CD14-positive monocyte (primary cell): ENCODE measurements around the gene PRICKLE4. TPM values are rescaled to one million over a fixed set of nuclear protein-coding genes. Genes with fewer than 3 reads are reported as not detected.

Source experiments
- DNase-seq, 3 donors: peaks; one replicate each; pipeline ENCODE4 v3.0.0-alpha.2; 2011 to 2022
- H2AFZ ChIP-seq: 2 replicates; pipeline ENCODE4 v1.6.0; 2012; ENCODE audit warnings: mild to moderate bottlenecking, low read depth, low read length, inconsistent platforms; ENCODE audit not compliant: insufficient read depth, poor library complexity, severe bottlenecking
- H3K27ac ChIP-seq, 2 donors: 1 replicate in 1 of 2; 2 replicates in 1 of 2; pipeline ENCODE4 v1.5.1; 2012 to 2013; ENCODE audit warnings: low read length in 2 of 2, control low read depth in 1 of 2, inconsistent platforms in 1 of 2, low read depth in 1 of 2, mild to moderate bottlenecking in 1 of 2
- H3K27me3 ChIP-seq, 2 donors: one replicate each; pipeline versions ENCODE4 v1.6.0 to v1.6.1; 2011 to 2013; ENCODE audit warnings: low read length in 2 of 2; ENCODE audit not compliant: control insufficient read depth in 2 of 2, insufficient read depth in 2 of 2
- H3K36me3 ChIP-seq, 2 donors: replicated peaks in 1 of 2; 1 replicate in 1 of 2; 2 replicates in 1 of 2; pipeline versions ENCODE4 v1.5.1 to v1.6.1; 2012 to 2013; ENCODE audit warnings: low read length in 2 of 2, control low read depth in 1 of 2, inconsistent platforms in 1 of 2, mild to moderate bottlenecking in 1 of 2; ENCODE audit not compliant: insufficient read depth in 2 of 2, control insufficient read depth in 1 of 2
- H3K4me1 ChIP-seq, 2 donors: 1 replicate in 1 of 2; 2 replicates in 1 of 2; pipeline versions ENCODE4 v1.5.1 to v1.6.1; 2012 to 2013; ENCODE audit warnings: low read length in 2 of 2, control low read depth in 1 of 2, inconsistent platforms in 1 of 2, mild to moderate bottlenecking in 1 of 2, moderate library complexity in 1 of 2; ENCODE audit not compliant: insufficient read depth in 2 of 2, control insufficient read depth in 1 of 2
- H3K4me2 ChIP-seq: replicated peaks from 2 replicates; pipeline ENCODE3; 2012; ENCODE audit warnings: low read length, moderate library complexity, mild to moderate bottlenecking; ENCODE audit not compliant: poor library complexity, severe bottlenecking; ENCODE audit errors: extremely low read depth
- H3K4me3 ChIP-seq, 3 experiments: fragments of 200-600 bp in 1 of 3; sonication (generic) in 1 of 3; replicated peaks in 1 of 3; 1 replicate in 2 of 3; 2 replicates in 1 of 3; pipeline ENCODE4 v1.5.1; 2011 to 2013; ENCODE audit warnings: low read length in 3 of 3, mild to moderate bottlenecking in 3 of 3, control low read depth in 2 of 3, low read depth in 2 of 3, inconsistent platforms in 1 of 3, moderate library complexity in 1 of 3
- H3K79me2 ChIP-seq: 2 replicates; pipeline ENCODE4 v1.6.0; 2012; ENCODE audit warnings: mild to moderate bottlenecking, control low read depth, inconsistent platforms, low read length, moderate library complexity; ENCODE audit not compliant: insufficient read depth
- H3K9ac ChIP-seq: 2 replicates; pipeline ENCODE4 v1.6.0; 2017; ENCODE audit warnings: low read length, mild to moderate bottlenecking; ENCODE audit not compliant: insufficient read depth, poor library complexity, severe bottlenecking
- H3K9me3 ChIP-seq, 2 donors: replicated peaks in 1 of 2; 1 replicate in 1 of 2; 2 replicates in 1 of 2; pipeline versions ENCODE4 v1.5.1 to v1.6.1; 2012 to 2013; ENCODE audit warnings: low read length in 2 of 2, control low read depth in 1 of 2; ENCODE audit not compliant: control insufficient read depth in 1 of 2, insufficient read depth in 1 of 2
- H4K20me1 ChIP-seq: 2 replicates; pipeline ENCODE4 v1.6.0; 2012; ENCODE audit warnings: mild to moderate bottlenecking, low read length, control low read depth, moderate library complexity; ENCODE audit not compliant: insufficient read depth
- H3K27ac Mint-ChIP-seq, 7 donors: one replicate each; pipeline ENCODE4 v1.8.0; 2020; ENCODE audit warnings: mild to moderate bottlenecking in 7 of 7, mixed read lengths in 7 of 7, moderate library complexity in 6 of 7, inconsistent platforms in 2 of 7
- H3K27me3 Mint-ChIP-seq, 3 donors: one replicate each; pipeline ENCODE4 v1.8.0; 2021 to 2022; ENCODE audit warnings: low read depth in 3 of 3, mild to moderate bottlenecking in 3 of 3, mixed read lengths in 3 of 3, moderate library complexity in 3 of 3, inconsistent platforms in 1 of 3
- H3K36me3 Mint-ChIP-seq, 2 donors: one replicate each; pipeline ENCODE4 v1.8.0; 2020; ENCODE audit warnings: mixed read lengths in 2 of 2, inconsistent platforms in 1 of 2, mild to moderate bottlenecking in 1 of 2
- H3K4me1 Mint-ChIP-seq: one replicate; pipeline ENCODE4 v1.8.0; 2020; ENCODE audit warnings: mild to moderate bottlenecking, mixed read lengths
- H3K4me3 Mint-ChIP-seq, 2 donors: one replicate each; pipeline ENCODE4 v1.8.0; 2020; ENCODE audit warnings: mild to moderate bottlenecking in 2 of 2, mixed read lengths in 2 of 2, moderate library complexity in 1 of 2
- H3K9me3 Mint-ChIP-seq, 7 donors: one replicate each; pipeline ENCODE4 v1.8.0; 2020 to 2022; ENCODE audit warnings: mixed read lengths in 7 of 7, mild to moderate bottlenecking in 6 of 7, moderate library complexity in 6 of 7, inconsistent platforms in 2 of 7
- WGBS: methylation state at CpG from one replicate; pipeline ENCODE4 v1.1.5; 2013; ENCODE audit warnings: missing lambda C conversion rate; ENCODE audit not compliant: insufficient coverage; 5-methylcytosine and 5-hydroxymethylcytosine counted together
- intact Hi-C, 2 donors: fragments of 100-400 bp; cut with micrococcal nuclease; formaldehyde crosslinking; loops; one replicate each; pipeline versions ENCODE4 v1.15.0 to v1.15.1; 2023
- polyA plus RNA-seq, 3 donors: library from polyadenylated mRNA; depleted of rRNA in 1 of 3; unstranded in 2 of 3; stranded (reverse) in 1 of 3; fragments of 300-500 nt in 2 of 3; fragments of >200 nt in 1 of 3; fragmentation: Illumina TruSeq in 2 of 3; gene quantifications; 1 replicate in 2 of 3; 2 replicates in 1 of 3; pipeline ENCODE4 v1.2.3, GENCODE V29; 2012 to 2021
- TF ChIP-seq, protein P1 (sequence below): fragments of 200-600 bp; IDR thresholded peaks from one replicate; pipeline ENCODE4 v1.8.0; 2022; ENCODE audit warnings: antibody characterized with exemption, mild to moderate bottlenecking

Gene PRICKLE4
- polyA plus RNA-seq, 3 donors, result 0.88 TPM; not detected in 2

DNA sequence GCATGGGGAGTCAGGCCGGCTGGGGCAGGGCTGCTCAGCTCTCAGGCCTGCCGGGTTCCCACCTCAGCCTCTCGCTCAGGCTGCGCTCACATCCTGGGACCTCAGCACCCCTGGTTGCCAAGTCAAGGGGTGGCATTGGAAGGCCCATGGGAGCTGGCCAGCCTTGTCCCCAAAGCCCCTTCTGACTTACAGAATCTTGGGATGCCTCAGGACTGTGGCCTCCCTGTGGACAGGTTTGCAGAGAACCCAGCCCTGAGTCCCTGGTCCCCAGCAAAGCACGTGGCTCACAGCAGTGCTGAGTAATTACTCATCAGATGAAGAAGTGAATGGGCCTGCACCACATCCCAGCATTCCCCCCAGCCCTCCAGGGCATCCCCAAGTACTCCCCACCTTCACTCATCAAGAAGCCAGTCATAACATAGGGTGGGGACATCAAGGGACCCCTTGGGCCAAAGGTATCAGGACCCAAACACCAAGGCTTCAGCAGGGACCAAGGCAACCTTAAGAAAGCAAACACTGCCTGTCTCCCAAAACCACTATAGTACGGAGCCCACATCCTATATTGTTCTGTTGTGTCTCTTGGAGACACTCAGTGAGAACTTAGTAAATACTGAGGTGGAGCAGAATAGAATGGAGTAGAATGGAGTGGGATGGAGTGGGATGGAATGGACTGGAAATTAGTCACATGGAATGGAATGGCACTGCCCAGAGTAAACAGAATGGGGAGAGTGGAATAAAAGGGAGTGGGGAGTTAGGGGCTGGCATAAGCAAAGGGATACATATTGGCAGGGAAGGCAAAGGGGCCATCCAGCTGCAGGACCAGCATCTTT lies 37.0 kb upstream of the PRICKLE4 start:
- Histone ChIP-seq H4K20me1 (no peaks in the 10 kb centered on the region), H3K36me3 (no peaks in the 10 kb centered on the region), H3K9ac (no peak overlapping the region), H3K4me2 (no peak overlapping the region), H3K4me3 (no peak overlapping the region), H3K27me3 (no peaks in the 10 kb centered on the region), H3K9me3 (no peaks in the 10 kb centered on the region), H2AFZ (no peak overlapping the region), H3K79me2 (no peaks in the 10 kb centered on the region), H3K27ac (no peak overlapping the region), H3K4me1 (no peaks in the 10 kb centered on the region)
- no peak for DNase-seq
- intact Hi-C loops, result no loop called here
- WGBS, result 100% methylated on average over 3 of the region's 6 CpGs
- Mint-ChIP-seq H3K27ac (no peak overlapping the region), H3K36me3 (no peaks in the 10 kb centered on the region), H3K9me3 (peaks cover 0 to 2% (median 0%) of the 10 kb centered on the region in 7 donors), H3K27me3 (peaks cover 0 to 4% (median 3%) of the 10 kb centered on the region in 3 donors), H3K4me3 (no peak overlapping the region), H3K4me1 (peaks cover 8% of the 10 kb centered on the region)
- TF ChIP-seq, protein P1, sequence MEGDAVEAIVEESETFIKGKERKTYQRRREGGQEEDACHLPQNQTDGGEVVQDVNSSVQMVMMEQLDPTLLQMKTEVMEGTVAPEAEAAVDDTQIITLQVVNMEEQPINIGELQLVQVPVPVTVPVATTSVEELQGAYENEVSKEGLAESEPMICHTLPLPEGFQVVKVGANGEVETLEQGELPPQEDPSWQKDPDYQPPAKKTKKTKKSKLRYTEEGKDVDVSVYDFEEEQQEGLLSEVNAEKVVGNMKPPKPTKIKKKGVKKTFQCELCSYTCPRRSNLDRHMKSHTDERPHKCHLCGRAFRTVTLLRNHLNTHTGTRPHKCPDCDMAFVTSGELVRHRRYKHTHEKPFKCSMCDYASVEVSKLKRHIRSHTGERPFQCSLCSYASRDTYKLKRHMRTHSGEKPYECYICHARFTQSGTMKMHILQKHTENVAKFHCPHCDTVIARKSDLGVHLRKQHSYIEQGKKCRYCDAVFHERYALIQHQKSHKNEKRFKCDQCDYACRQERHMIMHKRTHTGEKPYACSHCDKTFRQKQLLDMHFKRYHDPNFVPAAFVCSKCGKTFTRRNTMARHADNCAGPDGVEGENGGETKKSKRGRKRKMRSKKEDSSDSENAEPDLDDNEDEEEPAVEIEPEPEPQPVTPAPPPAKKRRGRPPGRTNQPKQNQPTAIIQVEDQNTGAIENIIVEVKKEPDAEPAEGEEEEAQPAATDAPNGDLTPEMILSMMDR, result no peak

DNA sequence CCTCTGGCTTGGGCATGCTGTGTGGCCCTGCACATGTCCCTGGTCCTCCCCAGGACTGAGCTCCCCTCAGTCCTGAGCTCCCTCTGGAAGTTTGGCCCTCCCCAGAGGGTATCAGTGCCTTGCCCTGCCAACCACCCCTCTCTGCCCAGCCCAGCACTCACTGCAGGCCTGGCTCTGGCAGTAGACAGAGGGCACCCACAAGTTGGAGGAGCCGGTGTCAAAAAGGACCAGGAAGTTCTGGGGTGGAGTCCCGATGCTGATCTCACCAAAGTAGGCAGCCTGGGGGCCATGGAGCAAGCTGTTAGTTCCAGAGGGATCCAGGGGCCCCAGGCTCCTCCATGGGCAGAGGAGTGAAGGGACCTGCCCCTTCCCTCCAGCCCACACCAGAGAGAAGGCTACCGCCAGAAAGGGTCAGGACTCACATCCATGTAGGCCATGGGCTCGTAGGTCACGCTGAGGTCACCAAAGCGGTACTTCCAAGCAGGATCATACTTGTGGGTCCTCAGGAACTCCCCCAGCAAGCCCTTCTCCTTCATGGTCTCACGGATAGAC lies 36.3 kb upstream of the PRICKLE4 start:
- Histone ChIP-seq H3K79me2 (no peaks in the 10 kb centered on the region), H3K36me3 (no peaks in the 10 kb centered on the region), H2AFZ (peak overlapping the region; percentile 41), H3K4me2 (no peak overlapping the region), H3K4me3 (no peak overlapping the region), H3K27ac (no peak overlapping the region), H3K9ac (no peak overlapping the region), H3K9me3 (no peaks in the 10 kb centered on the region), H4K20me1 (no peaks in the 10 kb centered on the region), H3K27me3 (no peaks in the 10 kb centered on the region), H3K4me1 (no peaks in the 10 kb centered on the region)
- Mint-ChIP-seq H3K4me3 (no peak overlapping the region), H3K9me3 (peaks cover 0 to 2% (median 0%) of the 10 kb centered on the region in 7 donors), H3K27me3 (peaks cover 0 to 4% (median 3%) of the 10 kb centered on the region in 3 donors), H3K4me1 (peaks cover 8% of the 10 kb centered on the region), H3K36me3 (no peaks in the 10 kb centered on the region), H3K27ac (no peak overlapping the region)
- TF ChIP-seq, protein P1, result no peak
- DNase-seq, result no peak
- 90% methylated on average over 7 of the region's 7 CpGs for WGBS
- intact Hi-C loops, result no loop called here
